SK-MEL-5 (cell line): ENCODE results near the gene MYO5A. TPM values are rescaled to one million over a fixed set of nuclear protein-coding genes. Genes with fewer than 3 reads are reported as not detected.
A peak's percentile ranks its signal among the peaks of the same experiment; 100 is the strongest.

ENCODE experiments used
- DNase-seq: peaks from one replicate; pipeline ENCODE4 v3.0.0-alpha.2; 2016; ENCODE audit warnings: low read depth, low spot score
- in situ Hi-C: cut with HindIII; loops from 2 replicates; pipeline ENCODE4 v1.10.0; 2016; ENCODE audit warnings: low sequenced_read_pairs, high pct_unique_total_duplicates, low pct_unique_long_range_greater_than_20kb
- small RNA-seq, 2 experiments: library from RNA; depleted of rRNA; stranded (forward); fragments of <200 nt; gene quantifications; one replicate each; pipeline ENCODE3, GENCODE V24; 2014
- total RNA-seq: library from RNA; depleted of rRNA; stranded (reverse); fragments of >200 nt; shearing (Covaris generic); gene quantifications from 2 replicates; pipeline ENCODE4 v1.2.3, GENCODE V29; 2014; rRNA removed

MYO5A gene
- total RNA-seq, 1 experiment from 2014 or later: 103 TPM

- DNase-seq: no peak
- in situ Hi-C loops: no loop called here
Measured at GRCh38 chr15:52278135-52278534, 250.5 kb downstream of the MYO5A start.

- no peak for DNase-seq
- in situ Hi-C loops: no loop called here
Measured at GRCh38 chr15:52277575-52277974, 251.1 kb downstream of the MYO5A start.

- no peak for DNase-seq
- in situ Hi-C loops: no loop called here
Measured at GRCh38 chr15:52276256-52276770, 252.4 kb downstream of the MYO5A start.

- in situ Hi-C loops: loop anchor here (25.0 kb wide), 1 partner anchor 474 kb away; no protein-coding TSS in a partner anchor
- no peak for DNase-seq
Measured at GRCh38 chr15:52263563-52264282, 265.0 kb downstream of the MYO5A start.

- DNase-seq: no peak
- in situ Hi-C loops: loop anchor here (25.0 kb wide), 1 partner anchor 475 kb away; no protein-coding TSS in a partner anchor
Measured at GRCh38 chr15:52262364-52262763, 266.3 kb downstream of the MYO5A start.

- in situ Hi-C loops: loop anchor here (25.0 kb wide), 1 partner anchor 476 kb away; no protein-coding TSS in a partner anchor
- peak; percentile 83 for DNase-seq
Measured at GRCh38 chr15:52261498-52262242, 267.0 kb downstream of the MYO5A start.

- in situ Hi-C loops: loop anchor here (25.0 kb wide), 1 partner anchor 476 kb away; no protein-coding TSS in a partner anchor
- no peak for DNase-seq
Measured at GRCh38 chr15:52261026-52261425, 267.7 kb downstream of the MYO5A start.

GRCh38 chr15:52259503-52259902 lies 269.2 kb downstream of the MYO5A start:
- in situ Hi-C loops: loop anchor here (25.0 kb wide), 1 partner anchor 478 kb away; no protein-coding TSS in a partner anchor
- no peak for DNase-seq

- in situ Hi-C loops: loop anchor here (25.0 kb wide), 1 partner anchor 479 kb away; no protein-coding TSS in a partner anchor
- DNase-seq: no peak
Measured at GRCh38 chr15:52258461-52258860, 270.2 kb downstream of the MYO5A start.

GRCh38 chr15:52257734-52258062 lies 271.0 kb downstream of the MYO5A start:
- peak; percentile 7 for DNase-seq
- in situ Hi-C loops: loop anchor here (25.0 kb wide), 1 partner anchor 480 kb away; no protein-coding TSS in a partner anchor

Small RNAs within 50 kb of the gene (small RNA-seq; reads per million reads assigned to genes)
- 0 reads per million in 2 experiments for gene MIR1266

Other genes starting within 250 kb of the MYO5A start
- 0.03 and 0.11 TPM in 2 replicates for gene MYO5C, start 233.1 kb downstream of the MYO5A start, total RNA-seq
- 122 and 131 TPM in 2 replicates for gene ARPP19, start 40.1 kb upstream of the MYO5A start, total RNA-seq
- gene ATOSA, start 150.5 kb upstream of the MYO5A start, total RNA-seq: 14.7 and 15.5 TPM in 2 replicates